H1 (cell line): Measurements from ENCODE around the gene TBC1D17. TPM values are rescaled to one million over a fixed set of nuclear protein-coding genes. Genes with fewer than 3 reads are reported as not detected.
A peak's percentile ranks its signal among the peaks of the same experiment; 100 is the strongest.

ENCODE experiments used
- CTCF ChIA-PET: fragments of 300-600 bp; sonication (Branson Sonifier 250); formaldehyde crosslinking; loops from one replicate; lab custom pipeline; 2021; ENCODE audit not compliant: partially characterized antibody; lab: Charles Lee
- POLR2A ChIA-PET: fragments of 300-600 bp; sonication (Branson Sonifier 250); formaldehyde crosslinking; loops from one replicate; lab custom pipeline; 2021; ENCODE audit warnings: inconsistent platforms; ENCODE audit not compliant: partially characterized antibody; lab: Charles Lee
- DNase-seq, 2 experiments: peaks; one replicate each; pipeline versions ENCODE4 v3.0.0 to v3.0.0-alpha.2; 2010 to 2022; ENCODE audit warnings: low spot score in 2 of 2, low read depth in 1 of 2, mixed read lengths in 1 of 2
- FAIRE-seq: peaks from 2 replicates; lab custom pipeline; 2011; peaks lifted over from hg19 to GRCh38; lab: Jason Lieb, UNC
- H2AFZ ChIP-seq: 2 replicates; pipeline ENCODE4 v1.8.1; 2012; ENCODE audit warnings: low read length, inconsistent platforms
- H2AK5ac ChIP-seq: 2 replicates; pipeline ENCODE4 v1.6.1; 2013; ENCODE audit warnings: low read depth, low read length
- H2BK120ac ChIP-seq: replicated peaks from 2 replicates; pipeline ENCODE3; 2013; ENCODE audit warnings: low read depth, low read length, inconsistent platforms
- H2BK12ac ChIP-seq: 2 replicates; pipeline ENCODE4 v1.6.1; 2013; ENCODE audit warnings: low read depth, low read length
- H2BK15ac ChIP-seq: 2 replicates; pipeline ENCODE4 v1.6.1; 2013; ENCODE audit warnings: low read length
- H2BK20ac ChIP-seq: 2 replicates; pipeline ENCODE4 v1.6.1; 2013; ENCODE audit warnings: low read length
- H2BK5ac ChIP-seq: 2 replicates; pipeline ENCODE4 v1.6.1; 2013; ENCODE audit warnings: low read depth, low read length
- H3K14ac ChIP-seq: 2 replicates; pipeline ENCODE4 v1.6.1; 2013; ENCODE audit warnings: inconsistent platforms; ENCODE audit not compliant: insufficient read length
- H3K18ac ChIP-seq: 2 replicates; pipeline ENCODE4 v1.6.1; 2013; ENCODE audit warnings: low read length; ENCODE audit errors: extremely low read depth
- H3K23ac ChIP-seq: 2 replicates; pipeline ENCODE4 v1.6.1; 2013; ENCODE audit warnings: inconsistent platforms; ENCODE audit not compliant: insufficient read length
- H3K23me2 ChIP-seq: 2 replicates; pipeline ENCODE4 v1.6.1; 2013; ENCODE audit warnings: low read depth, low read length
- H3K27ac ChIP-seq: 2 replicates; pipeline ENCODE4 v1.6.1; 2011; ENCODE audit warnings: low read depth, low read length, inconsistent platforms
- H3K27me3 ChIP-seq, 4 experiments: replicated peaks in 1 of 4; 1 replicate in 1 of 4; 2 replicates in 3 of 4; pipeline versions ENCODE4 v1.6.1 to v1.8.1; 2011 to 2013; ENCODE audit warnings: low read length in 3 of 4, mild to moderate bottlenecking in 3 of 4, inconsistent platforms in 2 of 4, mixed read lengths in 2 of 4, moderate library complexity in 1 of 4; ENCODE audit not compliant: control insufficient read depth in 3 of 4, insufficient read depth in 3 of 4; ENCODE audit errors: extremely low read depth in 1 of 4
- H3K36me3 ChIP-seq, 4 experiments: 2 replicates each; pipeline versions ENCODE4 v1.6.1 to v1.8.1; 2011 to 2013; ENCODE audit warnings: mild to moderate bottlenecking in 4 of 4, low read length in 3 of 4, moderate library complexity in 2 of 4, control low read depth in 1 of 4, inconsistent platforms in 1 of 4; ENCODE audit not compliant: insufficient read depth in 4 of 4, control insufficient read depth in 2 of 4
- H3K4ac ChIP-seq: replicated peaks from 2 replicates; pipeline ENCODE3; 2013; ENCODE audit warnings: low read length, low read depth, mixed read lengths, inconsistent platforms; ENCODE audit not compliant: insufficient read length
- H3K4me1 ChIP-seq, 4 experiments: replicated peaks in 1 of 4; 1 replicate in 1 of 4; 2 replicates in 3 of 4; pipeline versions ENCODE4 v1.6.1 to v1.8.1; 2011 to 2013; ENCODE audit warnings: low read length in 3 of 4, inconsistent platforms in 2 of 4, mixed read lengths in 1 of 4; ENCODE audit not compliant: insufficient read depth in 4 of 4, control insufficient read depth in 3 of 4
- H3K4me2 ChIP-seq, 2 experiments: 2 replicates each; pipeline versions ENCODE4 v1.6.1 to v1.8.1; 2011 to 2013; ENCODE audit warnings: low read depth in 2 of 2, low read length in 2 of 2, control low read depth in 1 of 2, inconsistent platforms in 1 of 2, mild to moderate bottlenecking in 1 of 2; ENCODE audit not compliant: insufficient read depth in 1 of 2
- H3K4me3 ChIP-seq, 4 experiments: fragments of 200-600, 300-600 bp in 1 of 4; sonication (generic), shearing (Covaris generic), sonication (Bioruptor Twin) in 1 of 4; 2 replicates each; pipeline versions ENCODE4 v1.5.1 to v1.8.1; 2011 to 2016; ENCODE audit warnings: low read length in 4 of 4, low read depth in 3 of 4, control low read depth in 2 of 4, inconsistent platforms in 2 of 4, mild to moderate bottlenecking in 2 of 4, mixed read lengths in 1 of 4, moderate library complexity in 1 of 4; ENCODE audit not compliant: insufficient read depth in 2 of 4; ENCODE audit errors: extremely low read depth in 1 of 4
- H3K56ac ChIP-seq: replicated peaks from 2 replicates; pipeline ENCODE3; 2013; ENCODE audit warnings: low read depth, mild to moderate bottlenecking, mixed read lengths, low read length, inconsistent platforms; ENCODE audit not compliant: insufficient read length
- H3K79me1 ChIP-seq: 2 replicates; pipeline ENCODE4 v1.6.1; 2013; ENCODE audit warnings: low read depth, low read length, control low read depth
- H3K79me2 ChIP-seq, 2 experiments: 2 replicates each; pipeline versions ENCODE4 v1.6.1 to v1.8.1; 2012 to 2013; ENCODE audit warnings: low read length in 2 of 2, mild to moderate bottlenecking in 2 of 2, inconsistent platforms in 1 of 2; ENCODE audit not compliant: insufficient read depth in 2 of 2, control insufficient read depth in 1 of 2
- H3K9ac ChIP-seq, 4 experiments: replicated peaks in 1 of 4; 1 replicate in 1 of 4; 2 replicates in 3 of 4; pipeline versions ENCODE4 v1.6.1 to v1.8.1; 2011 to 2013; ENCODE audit warnings: low read depth in 3 of 4, low read length in 3 of 4, control low read depth in 2 of 4, mild to moderate bottlenecking in 2 of 4, moderate library complexity in 2 of 4, inconsistent platforms in 1 of 4; ENCODE audit errors: extremely low read depth in 1 of 4
- H3K9me3 ChIP-seq, 2 experiments: 2 replicates each; pipeline versions ENCODE4 v1.6.1 to v1.8.1; 2012 to 2013; ENCODE audit warnings: mild to moderate bottlenecking in 2 of 2, moderate library complexity in 2 of 2, control low read depth in 1 of 2, inconsistent platforms in 1 of 2, low read depth in 1 of 2, low read length in 1 of 2, mixed read lengths in 1 of 2; ENCODE audit not compliant: insufficient read depth in 2 of 2
- H4K20me1 ChIP-seq, 2 experiments: replicated peaks in 1 of 2; 2 replicates each; pipeline versions ENCODE3 to v1.8.1; 2011 to 2013; ENCODE audit warnings: inconsistent platforms in 2 of 2, low read length in 2 of 2, mild to moderate bottlenecking in 1 of 2; ENCODE audit not compliant: insufficient read depth in 2 of 2, control insufficient read depth in 1 of 2
- H4K5ac ChIP-seq: 2 replicates; pipeline ENCODE4 v1.6.1; 2013; ENCODE audit warnings: low read length, low read depth, mixed read lengths, inconsistent platforms; ENCODE audit not compliant: insufficient read length
- H4K8ac ChIP-seq: 2 replicates; pipeline ENCODE4 v1.8.0; 2013; ENCODE audit warnings: mild to moderate bottlenecking, moderate library complexity, low read length, inconsistent platforms; ENCODE audit not compliant: insufficient read depth; ENCODE audit errors: extremely low read depth
- H4K91ac ChIP-seq: replicated peaks from 2 replicates; pipeline ENCODE3; 2013; ENCODE audit warnings: low read length, mixed read lengths, inconsistent platforms; ENCODE audit not compliant: insufficient read length
- CBX5 ChIP-seq: fragments of 300-800, 300-1000 bp; sonication (generic); IDR thresholded peaks from 2 replicates; pipeline ENCODE4 v1.7.1; 2016; ENCODE audit warnings: antibody characterized with exemption, low read length, low read depth
- EGR1 ChIP-seq: IDR thresholded peaks from 2 replicates; pipeline ENCODE4 v1.6.1; 2011; ENCODE audit warnings: low read depth, low read length, borderline replicate concordance
- POLR2AphosphoS5 ChIP-seq: IDR thresholded peaks from 2 replicates; pipeline ENCODE4 v1.6.1; 2011; ENCODE audit warnings: low read depth, low read length
- TAF1 ChIP-seq: IDR thresholded peaks from 2 replicates; pipeline ENCODE4 v1.6.1; 2011; ENCODE audit warnings: mild to moderate bottlenecking, low read depth, low read length
- WGBS, 2 experiments: shearing (Covaris generic) in 1 of 2; methylation state at CpG; one replicate each; pipeline versions ENCODE4 v1.1.6 to v1.1.7; 2013 to 2015; ENCODE audit warnings: low lambda C conversion rate in 2 of 2, mixed read lengths in 2 of 2, inconsistent platforms in 1 of 2, low coverage in 1 of 2, missing lambda C conversion rate in 1 of 2; ENCODE audit not compliant: insufficient replicate concordance in 2 of 2, insufficient coverage in 1 of 2, insufficient read length in 1 of 2; ENCODE audit errors: extremely low coverage in 1 of 2, missing lambda C conversion rate in 1 of 2; 5-methylcytosine and 5-hydroxymethylcytosine counted together
- polyA plus RNA-seq, 7 experiments: library from polyadenylated mRNA; depleted of rRNA in 3 of 7; stranded (reverse) in 5 of 7; unstranded in 2 of 7; fragments of >200 nt in 5 of 7; fragments of 200-250 nt in 2 of 7; gene quantifications; 1 replicate in 5 of 7; 2 replicates in 1 of 7; 4 replicates in 1 of 7; pipeline versions ENCODE4 v1.2.1 to v1.2.3, GENCODE V29; 2011 to 2013; ENCODE audit warnings: missing spikeins in 2 of 7, mixed read lengths in 2 of 7
- total RNA-seq: library from RNA; stranded (reverse); fragmentation: NEBNext Ultra II Directional; extraction: Animal tissue kit (Norgen Biotek cat#: 25700); gene quantifications from 2 replicates; pipeline ENCODE4 v1.2.1, GENCODE V29; 2021

Gene TBC1D17
- total and polyA plus RNA-seq, 2 of the 8 experiments (the other 6 are each of a cell fraction or from before 2014, with no cell fraction given) = 30.3 to 44.9 TPM

GRCh38 chr19:49910179-49910578 is 32.7 kb downstream of the TBC1D17 start:
- Histone ChIP-seq H4K8ac (no peak overlapping the region; the same call in 1 of the 2 replicates), H3K36me3 (peaks cover 24 to 50% (median 38%) of the 10 kb centered on the region in 4 experiments; a peak in 7 of 8 replicates), H2BK20ac (no peak overlapping the region), H3K4me3 (no peak overlapping the region), H3K4me2 (no peak overlapping the region), H3K79me2 (peaks cover 0 to 36% of the 10 kb centered on the region in 2 experiments; a peak in 2 of 4 replicates), H3K23me2 (no peaks in the 10 kb centered on the region), H2AK5ac (no peak overlapping the region), H2BK5ac (no peak overlapping the region), H3K27ac (no peak overlapping the region; the same call in 1 of the 2 replicates), H2BK120ac (no peak overlapping the region), H4K91ac (no peak overlapping the region), H3K4ac (no peak overlapping the region), H3K27me3 (no peaks in the 10 kb centered on the region; a peak in 1 of 7 replicates), H3K9ac (no peak overlapping the region), H3K18ac (no peak overlapping the region), H3K79me1 (peaks cover 10% of the 10 kb centered on the region; the same call in 1 of the 2 replicates), H3K14ac (no peak overlapping the region), H2BK15ac (no peak overlapping the region), H3K9me3 (no peaks in the 10 kb centered on the region), H2AFZ (no peak overlapping the region), H2BK12ac (no peak overlapping the region), H3K23ac (no peak overlapping the region), H4K5ac (no peak overlapping the region), H3K4me1 (peaks cover 0 to 6% (median 3%) of the 10 kb centered on the region in 4 experiments; a peak in 3 of 7 replicates), H4K20me1 (peaks cover 41 to 48% of the 10 kb centered on the region in 2 experiments), H3K56ac (no peak overlapping the region)
- CTCF ChIA-PET = interaction anchor here (0.7 to 1.3 kb wide), 2 partner anchors 9 to 73 kb away, joined by 3 to 6 read pairs; no protein-coding TSS in a partner anchor
- TF ChIP-seq CBX5 = no peak
- 0 out of 2 replicates have a peak, but pooled peaks have one; percentile 3 for TF ChIP-seq POLR2AphosphoS5
- TF ChIP-seq EGR1 = no peak
- no peak for TF ChIP-seq TAF1
- FAIRE-seq = no peak
- 83% methylated on average over 5 of the region's 5 CpGs; no CpG with 5 or more reads in 1 of the 2 experiments for WGBS, 2 experiments
- no peak for DNase-seq
- POLR2A ChIA-PET = interaction anchor here (0.9 to 19.2 kb wide), 5 partner anchors 14 to 60 kb away, joined by 3 to 373 read pairs (median 8); partner anchors contain the start of genes AKT1S1, ATF5, IL4I1 and NUP62
